Measurements from ENCODE around the gene DHRS12. TPM values are rescaled to one million over a fixed set of nuclear protein-coding genes. Genes with fewer than 3 reads are reported as not detected.

Gene DHRS12
- total RNA-seq, 1 donor from 2014 or later: 17.3 TPM

DNA sequence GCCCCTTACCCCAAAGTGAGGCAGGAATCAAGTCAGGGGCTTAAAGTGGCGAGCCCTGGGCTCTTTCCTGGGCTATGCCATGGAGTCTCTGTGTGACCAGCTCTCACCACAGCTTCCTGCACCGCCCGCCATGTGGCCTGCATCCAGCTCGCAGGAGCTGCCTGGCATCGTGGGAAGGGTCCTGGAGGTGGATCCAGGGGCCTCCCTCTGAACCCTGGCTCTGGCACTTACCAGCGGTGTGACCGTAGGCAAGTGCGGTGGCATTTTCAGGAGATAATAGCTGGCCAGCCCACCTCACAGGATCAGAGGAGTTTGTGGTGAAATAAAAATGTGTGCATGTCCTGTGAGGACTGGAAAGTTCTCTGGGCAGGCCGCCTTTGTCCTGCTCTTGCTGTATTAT, 26.0 kb downstream of the DHRS12 start:
- no peaks in the 10 kb centered on the region for H3K4me1 Mint-ChIP-seq
- no peaks in the 10 kb centered on the region for H3K36me3 Mint-ChIP-seq
- H3K27me3 Mint-ChIP-seq (ENCODE audit: low read depth): no peaks in the 10 kb centered on the region
- TF ChIP-seq, protein P1, sequence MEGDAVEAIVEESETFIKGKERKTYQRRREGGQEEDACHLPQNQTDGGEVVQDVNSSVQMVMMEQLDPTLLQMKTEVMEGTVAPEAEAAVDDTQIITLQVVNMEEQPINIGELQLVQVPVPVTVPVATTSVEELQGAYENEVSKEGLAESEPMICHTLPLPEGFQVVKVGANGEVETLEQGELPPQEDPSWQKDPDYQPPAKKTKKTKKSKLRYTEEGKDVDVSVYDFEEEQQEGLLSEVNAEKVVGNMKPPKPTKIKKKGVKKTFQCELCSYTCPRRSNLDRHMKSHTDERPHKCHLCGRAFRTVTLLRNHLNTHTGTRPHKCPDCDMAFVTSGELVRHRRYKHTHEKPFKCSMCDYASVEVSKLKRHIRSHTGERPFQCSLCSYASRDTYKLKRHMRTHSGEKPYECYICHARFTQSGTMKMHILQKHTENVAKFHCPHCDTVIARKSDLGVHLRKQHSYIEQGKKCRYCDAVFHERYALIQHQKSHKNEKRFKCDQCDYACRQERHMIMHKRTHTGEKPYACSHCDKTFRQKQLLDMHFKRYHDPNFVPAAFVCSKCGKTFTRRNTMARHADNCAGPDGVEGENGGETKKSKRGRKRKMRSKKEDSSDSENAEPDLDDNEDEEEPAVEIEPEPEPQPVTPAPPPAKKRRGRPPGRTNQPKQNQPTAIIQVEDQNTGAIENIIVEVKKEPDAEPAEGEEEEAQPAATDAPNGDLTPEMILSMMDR (IDR thresholded peaks at IDR 0.05; ENCODE audit: unreplicated experiment): no peak
- no peak overlapping the region for H3K4me3 Mint-ChIP-seq
- no peak for DNase-seq (ENCODE audit: low spot score in 2 of 2, unreplicated experiment in 2 of 2)
- H3K9me3 Mint-ChIP-seq: no peaks in the 10 kb centered on the region
- H3K27ac Mint-ChIP-seq: no peak overlapping the region

DNA sequence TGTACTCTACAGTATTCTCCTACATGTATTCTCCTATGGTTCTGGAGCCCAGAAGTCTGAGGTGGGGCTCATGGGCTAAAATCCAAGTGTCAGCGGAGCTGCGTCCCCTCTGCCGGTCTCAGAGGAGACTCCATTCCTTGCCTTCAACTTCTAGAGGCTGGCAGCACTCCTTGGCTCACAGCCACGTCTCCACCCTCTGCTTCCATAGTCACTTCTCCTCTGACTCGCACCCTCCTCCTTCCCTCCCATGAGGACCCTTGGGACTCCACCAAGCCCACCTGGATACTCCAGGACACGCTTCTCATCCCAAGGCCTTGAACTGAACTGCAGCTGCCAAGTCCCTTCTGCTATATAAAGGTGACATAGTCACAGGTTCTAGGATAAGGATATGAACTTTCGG, 27.8 kb downstream of the DHRS12 start:
- Mint-ChIP-seq H3K27ac (no peak overlapping the region), H3K9me3 (no peaks in the 10 kb centered on the region), H3K36me3 (peaks cover 4% of the 10 kb centered on the region), H3K4me1 (no peaks in the 10 kb centered on the region), H3K27me3 (ENCODE audit: low read depth) (no peaks in the 10 kb centered on the region), H3K4me3 (no peak overlapping the region)
- TF ChIP-seq, protein P1 (IDR thresholded peaks at IDR 0.05; ENCODE audit: unreplicated experiment): no peak
- no peak for DNase-seq (ENCODE audit: low spot score in 2 of 2, unreplicated experiment in 2 of 2)

DNA sequence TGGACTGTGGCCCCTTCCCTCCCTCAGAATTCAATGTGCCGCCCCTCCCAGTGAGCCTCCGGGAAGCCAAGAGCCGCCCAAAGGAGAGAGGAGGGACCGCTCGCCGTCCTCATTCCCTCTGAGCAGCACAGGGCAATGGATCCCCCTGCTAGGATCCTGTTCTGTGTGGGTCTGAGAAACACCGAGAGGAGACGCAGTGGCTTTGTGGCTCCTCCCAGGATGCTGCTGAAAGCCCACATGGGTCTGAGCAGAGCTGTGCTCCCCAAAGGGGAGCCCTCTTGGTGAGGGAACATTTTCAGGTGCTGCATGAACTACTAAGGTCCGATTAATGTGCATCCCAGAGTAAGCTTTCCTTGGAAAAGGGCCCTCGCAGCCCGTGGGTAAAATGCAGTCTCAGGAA, 30.4 kb downstream of the DHRS12 start:
- TF ChIP-seq, protein P1 (IDR thresholded peaks at IDR 0.05; ENCODE audit: unreplicated experiment): no peak
- H3K4me1 Mint-ChIP-seq: no peaks in the 10 kb centered on the region
- H3K36me3 Mint-ChIP-seq: peaks cover 4% of the 10 kb centered on the region
- H3K9me3 Mint-ChIP-seq: no peaks in the 10 kb centered on the region
- DNase-seq (ENCODE audit: low spot score in 2 of 2, unreplicated experiment in 2 of 2): no peak
- H3K27me3 Mint-ChIP-seq (ENCODE audit: low read depth): no peaks in the 10 kb centered on the region
- H3K4me3 Mint-ChIP-seq: no peak overlapping the region
- no peak overlapping the region for H3K27ac Mint-ChIP-seq

DNA sequence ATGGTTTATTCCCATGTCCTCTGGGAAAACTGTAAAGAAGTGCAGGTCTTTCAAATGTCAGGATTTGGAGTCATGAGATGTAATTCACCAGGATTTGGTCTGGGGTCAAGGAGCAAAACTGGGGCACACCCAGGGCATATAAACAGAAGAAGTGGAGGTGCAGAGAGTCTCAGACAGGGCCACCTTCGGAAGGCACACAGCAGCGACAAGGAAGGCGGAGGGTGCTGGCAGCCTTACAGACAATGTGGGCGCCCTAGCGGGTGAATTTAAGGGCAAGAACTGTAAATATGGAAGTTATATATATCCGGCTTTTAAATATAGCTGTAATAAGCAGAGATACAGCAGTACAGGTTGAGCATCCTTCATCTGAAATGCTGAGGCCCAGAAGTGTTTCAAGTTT, 31.2 kb downstream of the DHRS12 start:
- Mint-ChIP-seq H3K27ac (no peak overlapping the region), H3K36me3 (peaks cover 4% of the 10 kb centered on the region)
- TF ChIP-seq, protein P1 (IDR thresholded peaks at IDR 0.05; ENCODE audit: unreplicated experiment): no peak

DNA sequence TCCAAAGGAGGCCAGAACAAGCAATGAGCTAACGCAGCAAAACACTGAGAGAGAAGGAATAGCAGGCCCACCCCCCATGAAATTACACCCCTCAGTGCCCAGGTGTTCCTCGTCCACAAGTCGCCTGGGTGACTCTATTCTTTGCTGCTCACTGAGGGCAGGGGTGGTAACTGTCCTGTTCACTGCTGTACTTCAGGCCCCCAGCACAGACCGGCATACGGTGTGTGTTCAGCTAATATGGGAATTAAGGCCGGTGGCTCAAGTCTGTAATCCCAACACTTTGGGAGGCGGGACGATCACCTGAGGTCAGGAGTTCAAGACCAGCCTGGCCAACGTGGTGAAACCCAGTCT, 31.9 kb downstream of the DHRS12 start:
- no peak overlapping the region for H3K4me3 Mint-ChIP-seq
- TF ChIP-seq, protein P1 (IDR thresholded peaks at IDR 0.05; ENCODE audit: unreplicated experiment): no peak

More for the DNA sequence above, 31.2 kb downstream of the DHRS12 start:
- no peak for DNase-seq (ENCODE audit: low spot score in 2 of 2, unreplicated experiment in 2 of 2)
- Mint-ChIP-seq H3K27me3 (ENCODE audit: low read depth) (no peaks in the 10 kb centered on the region), H3K4me1 (no peaks in the 10 kb centered on the region), H3K4me3 (no peak overlapping the region), H3K9me3 (no peaks in the 10 kb centered on the region)

More for the DNA sequence above, 31.9 kb downstream of the DHRS12 start:
- no peak for DNase-seq (ENCODE audit: low spot score in 2 of 2, unreplicated experiment in 2 of 2)
- Mint-ChIP-seq H3K4me1 (no peaks in the 10 kb centered on the region), H3K36me3 (peaks cover 4% of the 10 kb centered on the region), H3K27ac (no peak overlapping the region), H3K27me3 (ENCODE audit: low read depth) (no peaks in the 10 kb centered on the region), H3K9me3 (no peaks in the 10 kb centered on the region)

Measured in mesothelial cell of epicardium (in vitro differentiated cells).